Esophagus muscularis mucosa (tissue), 4 donors: ENCODE data around the gene SPOCK1. TPM values are rescaled to one million over a fixed set of nuclear protein-coding genes. Genes with fewer than 3 reads are reported as not detected.

Source experiments
- DNase-seq: peaks from one replicate; pipeline ENCODE4 v3.0.0-alpha.2; 2017; ENCODE audit errors: extremely low spot score
- H3K27ac ChIP-seq, 4 donors: fragments of 200-600 bp; sonication (generic); replicated peaks in 1 of 4; 1 replicate in 3 of 4; 2 replicates in 1 of 4; pipeline ENCODE4 v1.5.1; 2016 to 2019; ENCODE audit warnings: mild to moderate bottlenecking in 1 of 4
- H3K27me3 ChIP-seq, 4 donors: fragments of 200-600 bp; sonication (generic); one replicate each; pipeline versions ENCODE4 v1.5.1 to v1.6.0; 2016 to 2019
- H3K36me3 ChIP-seq, 4 donors: fragments of 200-600 bp; sonication (generic); one replicate each; pipeline ENCODE4 v1.5.1; 2016 to 2019
- H3K4me1 ChIP-seq, 4 donors: fragments of 200-600 bp; sonication (generic); one replicate each; pipeline ENCODE4 v1.5.1; 2016 to 2019
- H3K4me3 ChIP-seq, 4 donors: fragments of 200-600 bp; sonication (generic); 1 replicate in 2 of 4; 2 replicates in 2 of 4; pipeline ENCODE4 v1.5.1; 2016 to 2019; ENCODE audit warnings: mild to moderate bottlenecking in 4 of 4, moderate library complexity in 1 of 4
- H3K9me3 ChIP-seq, 4 donors: fragments of 200-600 bp; sonication (generic); 1 replicate in 3 of 4; 2 replicates in 1 of 4; pipeline ENCODE4 v1.5.1; 2016 to 2019
- CTCF ChIP-seq, 3 experiments: fragments of 200-600 bp in 2 of 3; fragments of 450-650 bp in 1 of 3; sonication (generic) in 2 of 3; IDR thresholded peaks; one replicate each; pipeline ENCODE4 v1.5.1; 2017 to 2019; ENCODE audit warnings: antibody characterized with exemption in 3 of 3, mild to moderate bottlenecking in 2 of 3, moderate library complexity in 1 of 3
- EP300 ChIP-seq: sonication (generic); formaldehyde crosslinking; IDR thresholded peaks from one replicate; pipeline ENCODE4 v1.6.1; 2017; ENCODE audit warnings: antibody characterized with exemption
- POLR2A ChIP-seq: fragments of 450-650 bp; IDR thresholded peaks from one replicate; pipeline ENCODE4 v1.6.1; 2017; ENCODE audit warnings: antibody characterized with exemption, moderate library complexity, mild to moderate bottlenecking, low read depth
- POLR2AphosphoS5 ChIP-seq, 2 donors: sonication (generic); formaldehyde crosslinking; IDR thresholded peaks; one replicate each; pipeline ENCODE4 v1.6.1; 2017; ENCODE audit warnings: antibody characterized with exemption in 2 of 2
- WGBS: methylation state at CpG from one replicate; pipeline ENCODE4 v1.1.5; 2018; 5-methylcytosine and 5-hydroxymethylcytosine counted together
- intact Hi-C: fragments of 100-400 bp; cut with DNase I; formaldehyde crosslinking; loops from one replicate; pipeline ENCODE4 v1.15.1; 2023
- total RNA-seq, 4 donors: library from RNA; depleted of rRNA; stranded (reverse); fragments of >200 nt; gene quantifications; one replicate each; pipeline versions ENCODE4 v1.1.0 to v1.2.1, GENCODE V29; 2016

The SPOCK1 gene
- total RNA-seq, 4 donors from 2014 or later = 39.0 to 52.4 (median 45.6) TPM

GRCh38 chr5:137203011-137203632 is 296.0 kb downstream of the SPOCK1 start:
- H3K4me1 ChIP-seq = peaks cover 0 to 3% (median 0%) of the 10 kb centered on the region in 4 donors
- H3K27me3 ChIP-seq = no peaks in the 10 kb centered on the region
- no peaks in the 10 kb centered on the region for H3K9me3 ChIP-seq
- no peak overlapping the region for H3K27ac ChIP-seq
- DNase-seq = no peak
- no peak overlapping the region for H3K4me3 ChIP-seq
- H3K36me3 ChIP-seq = no peaks in the 10 kb centered on the region
- intact Hi-C loops = no loop called here
- no peak for TF ChIP-seq CTCF (IDR thresholded peaks at IDR 0.05)
- TF ChIP-seq EP300 = no peak
- TF ChIP-seq POLR2A = no peak
- no peak for TF ChIP-seq POLR2AphosphoS5 (IDR thresholded peaks at IDR 0.05)
- WGBS = 68% methylated on average over 4 of the region's 4 CpGs

DNA sequence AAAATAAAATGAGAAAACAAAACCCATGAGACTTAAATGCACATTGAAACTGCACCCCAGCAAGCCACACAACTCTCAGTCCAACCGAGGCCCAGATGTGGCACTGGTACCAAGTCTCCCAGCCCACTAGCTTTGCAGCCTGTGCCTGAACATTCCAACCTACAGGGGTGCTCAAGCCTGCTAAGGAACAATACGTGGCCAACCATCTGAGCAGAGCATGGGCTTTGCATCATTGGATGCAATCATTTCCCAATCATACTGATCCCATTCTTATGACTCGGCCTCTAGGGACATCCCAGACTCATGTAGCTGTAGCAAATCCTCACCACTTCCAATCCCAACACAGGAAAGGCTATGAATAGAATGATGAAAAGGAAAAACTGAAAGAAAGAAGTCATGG is 297.2 kb downstream of the SPOCK1 start:
- H3K4me1 ChIP-seq = peaks cover 0 to 3% (median 0%) of the 10 kb centered on the region in 4 donors
- no peak for DNase-seq

GRCh38 chr5:137200906-137201700 is 298.0 kb downstream of the SPOCK1 start:
- 65% methylated on average over 5 of the region's 5 CpGs for WGBS
- no peaks in the 10 kb centered on the region for H3K4me1 ChIP-seq
- H3K27ac ChIP-seq = no peak overlapping the region
- TF ChIP-seq CTCF (IDR thresholded peaks at IDR 0.05) (no peak), POLR2AphosphoS5 (IDR thresholded peaks at IDR 0.05) (no peak), EP300 (no peak), POLR2A (no peak)
- intact Hi-C loops = no loop called here
- no peak overlapping the region for H3K4me3 ChIP-seq
- no peaks in the 10 kb centered on the region for H3K27me3 ChIP-seq
- no peaks in the 10 kb centered on the region for H3K36me3 ChIP-seq
- H3K9me3 ChIP-seq = no peaks in the 10 kb centered on the region
- no peak for DNase-seq

More for the DNA sequence above, 297.2 kb downstream of the SPOCK1 start:
- Histone ChIP-seq H3K27ac (no peak overlapping the region), H3K4me3 (no peak overlapping the region), H3K9me3 (no peaks in the 10 kb centered on the region), H3K27me3 (no peaks in the 10 kb centered on the region), H3K36me3 (no peaks in the 10 kb centered on the region)
- 81% methylated on average over 3 of the region's 3 CpGs for WGBS
- intact Hi-C loops = no loop called here
- TF ChIP-seq CTCF (IDR thresholded peaks at IDR 0.05) (no peak), POLR2AphosphoS5 (IDR thresholded peaks at IDR 0.05) (peak; percentile 32 to 65), POLR2A (no peak), EP300 (no peak)

GRCh38 chr5:137199966-137200365 is 299.2 kb downstream of the SPOCK1 start:
- TF ChIP-seq CTCF (IDR thresholded peaks at IDR 0.05) = no peak
- 86% methylated on average over 3 of the region's 3 CpGs for WGBS
- no peak overlapping the region for H3K27ac ChIP-seq
- intact Hi-C loops = no loop called here
- DNase-seq = no peak
- H3K4me1 ChIP-seq = no peaks in the 10 kb centered on the region
- H3K36me3 ChIP-seq = no peaks in the 10 kb centered on the region
- no peak overlapping the region for H3K4me3 ChIP-seq
- H3K27me3 ChIP-seq = no peaks in the 10 kb centered on the region
- no peaks in the 10 kb centered on the region for H3K9me3 ChIP-seq

GRCh38 chr5:137199201-137199600 is 299.9 kb downstream of the SPOCK1 start:
- H3K27ac ChIP-seq = no peak overlapping the region
- TF ChIP-seq CTCF (IDR thresholded peaks at IDR 0.05) (no peak), POLR2A (no peak), POLR2AphosphoS5 (IDR thresholded peaks at IDR 0.05) (no peak), EP300 (no peak)

More at GRCh38 chr5:137199201-137199600, 299.9 kb downstream of the SPOCK1 start:
- Histone ChIP-seq H3K27me3 (no peaks in the 10 kb centered on the region), H3K9me3 (no peaks in the 10 kb centered on the region), H3K4me3 (no peak overlapping the region), H3K4me1 (no peaks in the 10 kb centered on the region), H3K36me3 (no peaks in the 10 kb centered on the region)
- no peak for DNase-seq
- 76% methylated on average over 6 of the region's 6 CpGs for WGBS
- intact Hi-C loops = no loop called here
